Measurements from ENCODE around the gene ITPK1.

Gene ITPK1

GRCh38 chr14:93042968-93043940 lies 72.5 kb downstream of the ITPK1 start:
- no peak for DNase-seq (ENCODE audit: low spot score)

DNA sequence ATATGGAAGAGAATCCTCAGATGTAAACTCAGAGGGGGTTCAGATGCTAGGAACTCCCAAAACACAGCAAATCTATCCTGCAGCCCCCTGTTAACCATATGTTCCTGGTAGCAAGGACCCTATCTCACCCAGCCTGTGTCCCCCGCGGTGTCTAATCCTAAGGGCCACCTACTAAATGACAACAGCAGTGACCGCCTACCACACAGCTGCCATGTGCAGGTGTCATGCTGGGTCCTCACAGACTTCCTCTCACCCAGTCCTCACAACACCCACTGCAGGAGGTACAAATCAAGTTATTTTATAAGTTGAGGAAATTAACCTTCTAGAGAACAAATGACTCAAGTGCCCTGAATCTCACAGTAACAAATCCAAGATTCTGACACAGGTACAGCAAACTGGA lies 73.9 kb downstream of the ITPK1 start:
- DNase-seq (ENCODE audit: low spot score) = no peak

GRCh38 chr14:93040982-93041381 lies 74.7 kb downstream of the ITPK1 start:
- no peak for DNase-seq (ENCODE audit: low spot score)

DNA sequence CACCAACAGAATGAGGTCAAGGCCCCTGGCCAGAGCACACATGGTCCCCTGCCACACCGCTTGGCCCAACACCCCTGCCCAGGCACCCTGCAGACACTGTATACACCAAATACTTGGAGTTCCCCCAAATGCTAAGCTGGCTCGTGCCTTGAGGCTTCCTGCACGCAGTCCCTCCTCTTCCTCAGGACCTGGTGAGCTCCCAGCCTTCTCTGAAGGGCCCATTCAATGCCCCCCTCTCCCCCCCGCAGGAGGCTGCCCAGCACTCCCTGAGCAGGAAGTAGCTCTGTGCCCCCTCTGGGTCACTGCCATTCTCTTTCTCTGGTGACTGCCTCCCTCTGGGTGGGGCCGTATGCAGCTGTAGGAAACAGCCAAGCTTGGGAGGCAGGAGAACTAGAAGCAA lies 75.3 kb downstream of the ITPK1 start:
- DNase-seq (ENCODE audit: low spot score) = no peak

DNA sequence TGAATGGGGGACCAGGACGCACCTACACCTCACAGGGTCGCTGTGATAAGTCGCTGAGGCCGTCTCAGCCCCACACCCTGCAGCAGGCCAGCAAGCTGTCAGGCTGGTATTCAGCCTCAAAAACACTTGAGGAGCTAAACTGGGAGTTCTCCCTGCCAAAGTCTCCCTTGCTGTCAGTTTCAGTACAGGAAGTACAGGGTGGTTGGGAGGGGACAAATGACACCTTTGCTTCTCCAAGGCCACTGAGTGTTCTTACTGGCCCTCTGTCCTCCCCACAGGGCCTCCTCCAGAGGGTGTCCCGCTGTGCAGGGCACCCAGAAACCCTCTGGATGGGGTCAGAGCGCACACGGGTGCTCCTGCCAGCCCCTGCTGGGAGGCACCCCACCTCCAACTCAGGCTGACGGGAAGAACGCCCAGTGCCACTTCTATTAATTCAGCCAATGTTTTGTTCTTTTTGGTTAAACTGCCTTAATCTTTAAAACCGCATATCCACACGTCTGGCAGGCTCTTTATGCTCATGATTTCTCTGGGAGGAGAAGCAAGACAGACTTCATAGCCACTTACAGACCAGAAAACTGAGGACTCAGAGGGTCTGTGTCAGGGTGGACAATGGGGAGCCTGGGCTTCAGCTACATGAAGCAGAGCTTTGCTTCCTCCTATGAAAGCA lies 75.9 kb downstream of the ITPK1 start:
- DNase-seq (ENCODE audit: low spot score) = no peak

GRCh38 chr14:93037351-93037750 lies 78.4 kb downstream of the ITPK1 start:
- DNase-seq (ENCODE audit: low spot score) = no peak

DNA sequence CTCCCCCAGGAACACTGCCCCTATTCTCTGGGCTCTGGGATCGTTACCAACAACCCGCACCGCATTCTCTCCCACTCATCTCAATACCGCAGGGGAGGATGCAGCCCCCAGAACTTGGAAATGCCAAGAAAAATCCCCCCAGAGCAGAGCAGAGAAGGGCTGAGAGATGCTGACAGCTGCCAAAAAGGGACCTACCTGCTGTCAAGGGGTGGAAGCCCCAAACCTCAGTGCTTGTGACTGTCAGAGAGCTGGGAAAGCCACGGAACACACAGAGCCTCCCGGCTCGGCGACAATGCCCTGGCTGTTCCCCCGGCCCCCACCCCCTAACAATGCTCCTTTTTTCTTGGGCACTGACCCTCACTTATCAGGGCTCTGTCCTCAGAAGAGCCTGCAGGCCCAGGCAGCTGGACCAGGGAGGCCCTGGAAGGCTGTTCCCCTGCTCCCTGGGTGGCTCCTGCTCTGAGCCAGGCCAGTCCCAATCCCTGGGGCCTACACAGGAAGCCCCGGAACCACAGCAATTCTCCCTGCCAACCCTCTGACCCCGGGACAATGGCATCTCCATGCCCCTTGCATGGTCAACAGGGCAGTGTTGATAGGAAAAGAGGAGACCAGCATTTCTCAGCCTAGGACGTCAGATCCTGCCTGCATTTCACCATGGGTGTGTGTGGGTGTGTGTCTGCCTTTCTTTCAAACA lies 78.9 kb downstream of the ITPK1 start:
- peak; percentile 65 for DNase-seq (ENCODE audit: low spot score)

DNA sequence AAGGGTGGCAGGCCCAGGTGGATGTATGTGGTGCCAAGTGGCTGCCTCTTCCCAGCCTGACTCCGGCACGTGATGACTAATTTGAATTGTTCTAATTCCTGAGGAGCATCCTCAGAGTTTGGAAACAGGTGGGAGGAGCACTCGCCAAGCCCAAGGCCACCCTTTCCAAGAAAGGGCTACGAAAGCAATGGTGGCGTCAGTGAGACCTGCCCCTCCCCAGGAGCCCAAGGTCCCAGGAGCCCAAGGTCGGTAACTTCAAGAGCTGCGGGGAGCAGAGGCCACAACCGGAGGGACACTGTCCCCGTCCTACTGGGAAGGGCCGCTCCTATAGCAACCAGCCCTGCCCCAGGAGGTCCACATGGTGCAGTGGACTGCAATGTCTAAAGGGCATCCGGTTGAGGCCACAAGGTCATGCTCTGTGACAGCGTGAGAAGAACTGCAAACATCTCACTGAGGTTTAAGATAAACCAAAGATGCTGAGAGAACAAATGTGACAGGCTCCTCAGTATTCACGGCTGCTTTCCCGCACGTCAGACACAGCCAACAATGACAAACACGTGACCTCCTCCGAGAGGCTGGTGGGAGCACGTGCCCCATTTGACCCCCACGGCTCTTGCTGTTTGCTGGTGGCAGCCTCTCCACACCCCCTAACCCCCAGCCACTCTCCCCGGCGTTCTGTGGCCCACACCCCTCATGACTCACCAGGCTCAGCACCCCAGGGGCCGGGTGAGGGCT lies 79.6 kb downstream of the ITPK1 start:
- no peak for DNase-seq (ENCODE audit: low spot score)

DNA sequence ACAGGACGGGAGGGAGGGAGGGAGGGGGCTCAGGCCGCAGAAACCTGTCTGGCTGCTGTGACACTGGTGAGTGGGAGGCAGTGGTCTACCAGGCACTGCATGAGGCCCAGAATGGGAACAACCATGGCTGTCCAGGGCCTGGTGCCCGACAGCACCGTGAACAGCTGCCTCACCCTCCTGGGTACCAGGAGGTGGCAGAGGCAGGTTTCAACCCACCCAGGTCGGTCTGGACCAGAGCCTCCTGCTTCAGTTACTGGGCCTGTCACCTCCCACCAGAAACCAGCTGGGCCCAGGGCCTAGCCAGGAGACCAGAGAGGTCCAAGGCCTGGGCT lies 80.2 kb downstream of the ITPK1 start:
- no peak for DNase-seq (ENCODE audit: low spot score)

DNA sequence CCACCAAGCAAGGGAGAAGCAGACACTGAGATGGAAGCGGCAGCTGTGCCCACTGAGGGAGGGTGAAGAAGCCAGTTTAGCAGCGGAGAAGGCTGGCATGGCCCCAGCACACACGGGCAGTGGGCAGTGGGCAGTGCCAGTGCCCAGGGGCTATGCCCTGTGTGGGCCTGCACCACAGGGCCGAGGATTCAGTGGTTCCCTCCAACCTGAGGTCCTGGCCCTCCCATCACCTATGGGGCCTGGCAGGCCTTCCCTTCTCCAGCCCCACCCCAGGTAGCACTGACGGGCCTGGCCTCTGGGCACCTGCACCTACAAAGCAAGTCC lies 81.1 kb downstream of the ITPK1 start:
- no peak for DNase-seq (ENCODE audit: low spot score)

- no peak for DNase-seq (ENCODE audit: low spot score)
Observed at GRCh38 chr14:93033983-93034670, 81.6 kb downstream of the ITPK1 start.

GRCh38 chr14:93033084-93033982 lies 82.4 kb downstream of the ITPK1 start:
- no peak for DNase-seq (ENCODE audit: low spot score)

DNA sequence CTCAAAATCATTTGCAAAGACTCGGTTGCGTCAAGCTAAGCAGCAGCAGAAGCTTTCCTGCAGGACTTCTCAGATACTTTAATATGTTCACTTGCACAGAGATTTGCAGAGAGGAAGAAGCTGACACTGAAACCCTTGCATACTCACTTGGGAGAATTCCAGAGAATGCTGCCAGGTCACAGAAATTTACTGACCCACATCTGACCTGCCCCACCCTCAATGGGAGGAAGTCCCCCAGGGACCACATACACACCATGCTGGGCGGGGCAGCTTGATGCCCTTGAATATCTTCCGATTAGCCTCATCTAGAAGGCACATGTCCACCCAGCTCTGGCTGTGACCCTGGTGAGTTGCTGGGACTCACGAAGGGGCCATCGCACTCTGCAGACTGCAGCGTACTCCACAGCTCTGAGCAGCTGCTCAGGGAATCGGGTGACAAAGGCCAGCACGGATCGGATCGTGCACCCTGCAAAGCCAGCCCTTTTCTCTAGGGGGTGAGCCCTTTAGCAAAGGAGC lies 83.2 kb downstream of the ITPK1 start:
- DNase-seq (ENCODE audit: low spot score) = no peak

GRCh38 chr14:93031505-93032315 lies 84.0 kb downstream of the ITPK1 start:
- no peak for DNase-seq (ENCODE audit: low spot score)

DNA sequence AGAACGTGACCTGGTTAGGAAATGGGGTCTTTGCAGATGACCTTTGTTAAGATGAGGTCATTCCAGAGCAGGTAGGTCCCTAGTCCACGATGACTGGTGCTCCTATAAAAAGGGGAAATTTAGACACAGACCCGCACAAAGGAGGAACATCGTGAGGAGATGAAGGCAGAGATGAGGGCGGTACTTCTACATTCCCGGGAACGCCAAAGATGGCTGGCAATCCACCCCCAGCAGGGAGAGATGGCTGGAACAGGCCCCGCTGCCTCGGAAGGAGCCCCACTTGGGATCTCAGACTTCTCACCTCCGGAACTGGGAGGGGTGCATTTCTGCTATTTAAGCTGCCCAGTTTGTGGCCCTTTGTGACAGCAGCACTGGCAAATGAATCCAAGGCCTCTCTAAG lies 85.0 kb downstream of the ITPK1 start:
- no peak for DNase-seq (ENCODE audit: low spot score)

DNA sequence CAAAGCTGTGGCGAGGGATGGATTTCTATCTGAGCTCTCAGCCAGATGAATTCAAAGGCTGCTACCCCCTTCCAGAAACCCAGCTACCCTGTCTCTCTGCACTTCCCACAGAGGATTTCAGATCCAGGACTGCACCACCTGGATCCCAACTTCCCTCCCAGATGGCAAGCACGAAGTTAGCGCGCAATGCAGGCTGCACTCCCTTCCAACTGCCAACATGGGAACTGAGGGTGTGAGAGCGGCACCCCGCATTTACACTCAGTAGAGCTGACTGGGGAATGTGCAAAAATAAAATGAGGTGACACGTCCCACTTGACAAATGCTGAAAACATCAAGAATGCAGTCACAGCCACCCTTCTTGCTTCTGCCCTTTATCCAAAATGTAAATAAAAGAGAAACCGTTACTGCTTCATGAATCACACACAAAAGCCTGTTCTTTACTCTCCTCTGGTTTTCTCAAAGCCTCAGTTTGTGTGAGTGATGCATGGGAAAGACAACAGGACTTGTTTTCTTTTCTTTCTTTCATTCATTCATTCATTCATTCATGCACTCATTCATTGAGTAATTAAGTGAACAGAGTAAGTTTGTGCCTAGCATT lies 85.7 kb downstream of the ITPK1 start:
- no peak for DNase-seq (ENCODE audit: low spot score)

DNA sequence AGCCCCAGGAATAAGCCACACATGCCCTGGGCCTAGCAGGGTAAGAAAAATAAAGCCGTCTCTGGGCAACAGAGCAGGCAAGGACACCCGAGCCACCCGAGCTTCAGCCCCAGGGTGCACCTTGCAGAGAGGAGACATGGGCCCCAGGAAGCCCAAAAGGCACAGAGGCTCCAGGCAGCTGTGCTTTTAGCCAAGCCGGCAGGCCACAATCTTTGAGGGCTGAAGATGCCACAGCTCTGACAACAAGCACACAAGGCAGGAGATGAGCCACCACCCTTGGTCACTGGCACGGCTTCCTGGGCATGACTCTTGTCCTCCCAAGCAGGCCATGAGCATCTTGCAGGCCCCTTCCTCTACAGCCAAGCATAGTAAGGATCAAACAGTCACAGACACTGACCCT lies 86.3 kb downstream of the ITPK1 start:
- no peak for DNase-seq (ENCODE audit: low spot score)

- DNase-seq (ENCODE audit: low spot score) = no peak
Observed at GRCh38 chr14:93028724-93029076, 87.0 kb downstream of the ITPK1 start.
